SK-N-SH (cell line): ENCODE measurements around the gene MTFP1. TPM values are rescaled to one million over a fixed set of nuclear protein-coding genes. Genes with fewer than 3 reads are reported as not detected.

Experiments
- CTCF ChIA-PET: fragments of 300-600, 350-600 bp; formaldehyde crosslinking; extraction: SDS; loops from one replicate; lab custom pipeline; 2021; lab: Yijun Ruan, JAX
- POLR2A ChIA-PET: fragments of 350-600 bp; sonication (Branson Sonifier 250); formaldehyde crosslinking; extraction: SDS; loops from one replicate; lab custom pipeline; 2020; ENCODE audit warnings: antibody characterized with exemption, inconsistent platforms; lab: Yijun Ruan, JAX
- DNase-seq: peaks from one replicate; pipeline ENCODE4 v3.0.0; 2012
- H2AFZ ChIP-seq: fragments of 200-600 bp; sonication (generic); 2 replicates; pipeline ENCODE4 v1.8.1; 2016; ENCODE audit warnings: antibody characterized with exemption, mild to moderate bottlenecking, low read depth
- H3F3A ChIP-seq: fragments of 200-600 bp; sonication (generic); replicated peaks from 2 replicates; pipeline ENCODE3; 2016; ENCODE audit warnings: antibody characterized with exemption, mild to moderate bottlenecking; ENCODE audit not compliant: insufficient read depth
- H3K27ac ChIP-seq, 2 experiments: fragments of 200-500 bp in 1 of 2; fragments of 200-600 bp in 1 of 2; sonication (Bioruptor generic) in 1 of 2; sonication (generic), shearing (Covaris generic) in 1 of 2; 2 replicates each; pipeline versions ENCODE4 v1.5.1 to v1.6.1; 2014 to 2016; ENCODE audit warnings: low read depth in 2 of 2, inconsistent platforms in 1 of 2, low read length in 1 of 2, mild to moderate bottlenecking in 1 of 2, mixed read lengths in 1 of 2
- H3K27me3 ChIP-seq: fragments of 200-600 bp; sonication (generic), shearing (Covaris generic); 2 replicates; pipeline ENCODE4 v1.6.1; 2016; ENCODE audit warnings: mixed run types; ENCODE audit not compliant: insufficient read depth
- H3K36me3 ChIP-seq, 2 experiments: fragments of 200-500 bp in 1 of 2; fragments of 200-600 bp in 1 of 2; sonication (Bioruptor generic) in 1 of 2; sonication (generic) in 1 of 2; replicated peaks in 1 of 2; 2 replicates each; pipeline versions ENCODE3 to v1.5.1; 2014 to 2016; ENCODE audit warnings: low read length in 1 of 2, mild to moderate bottlenecking in 1 of 2; ENCODE audit not compliant: insufficient read depth in 2 of 2, control insufficient read depth in 1 of 2
- H3K4me1 ChIP-seq, 2 experiments: fragments of 200-500 bp in 1 of 2; fragments of 200-600 bp in 1 of 2; sonication (Bioruptor generic) in 1 of 2; sonication (generic), shearing (Covaris generic) in 1 of 2; 2 replicates each; pipeline versions ENCODE4 v1.5.1 to v1.6.1; 2014 to 2016; ENCODE audit warnings: low read depth in 1 of 2, low read length in 1 of 2, mixed run types in 1 of 2; ENCODE audit not compliant: insufficient read depth in 2 of 2, control insufficient read depth in 1 of 2
- H3K4me2 ChIP-seq: fragments of 200-600 bp; sonication (generic), shearing (Covaris generic); 2 replicates; pipeline ENCODE4 v1.6.1; 2017; ENCODE audit warnings: mixed run types
- H3K4me3 ChIP-seq, 2 experiments: fragments of 200-500 bp in 1 of 2; fragments of 200-600 bp in 1 of 2; sonication (Bioruptor generic) in 1 of 2; sonication (generic), shearing (Covaris generic) in 1 of 2; 2 replicates each; pipeline versions ENCODE4 v1.5.1 to v1.8.1; 2014 to 2016; ENCODE audit warnings: low read depth in 2 of 2, inconsistent platforms in 1 of 2, low read length in 1 of 2, mild to moderate bottlenecking in 1 of 2, mixed read lengths in 1 of 2, moderate library complexity in 1 of 2
- H3K79me2 ChIP-seq: fragments of 200-600 bp; sonication (generic); 2 replicates; pipeline ENCODE4 v1.8.1; 2017; ENCODE audit warnings: mild to moderate bottlenecking; ENCODE audit not compliant: insufficient read depth
- H3K9ac ChIP-seq: fragments of 200-600 bp; sonication (generic); 2 replicates; pipeline ENCODE4 v1.6.1; 2017; ENCODE audit warnings: mixed run types
- H3K9me2 ChIP-seq: fragments of 200-600 bp; sonication (generic); 2 replicates; pipeline ENCODE4 v1.6.1; 2017; ENCODE audit warnings: mixed run types
- H3K9me3 ChIP-seq: fragments of 200-600 bp; sonication (generic); 2 replicates; pipeline ENCODE4 v1.6.1; 2017; ENCODE audit warnings: mixed run types, mild to moderate bottlenecking, moderate library complexity
- H4K20me1 ChIP-seq: fragments of 200-600 bp; sonication (generic); 2 replicates; pipeline ENCODE4 v1.6.1; 2017; ENCODE audit warnings: mild to moderate bottlenecking, mixed run types; ENCODE audit not compliant: insufficient read depth
- CHD2 ChIP-seq: fragments of 150-350 bp; IDR thresholded peaks from 2 replicates; pipeline ENCODE4 v1.6.1; 2018; ENCODE audit warnings: low read length; ENCODE audit not compliant: partially characterized antibody
- ELF1 ChIP-seq: IDR thresholded peaks from 2 replicates; pipeline ENCODE4 v1.4.0; 2012
- FOXJ3 ChIP-seq: sonication (generic); formaldehyde crosslinking; IDR thresholded peaks from 2 replicates; pipeline ENCODE4 v1.5.1; 2020; ENCODE audit warnings: mild to moderate bottlenecking, missing genetic modification reagents
- FOXM1 ChIP-seq: IDR thresholded peaks from 2 replicates; pipeline ENCODE4 v1.4.0; 2012; ENCODE audit warnings: low read depth, mild to moderate bottlenecking
- GABPA ChIP-seq: IDR thresholded peaks from 2 replicates; pipeline ENCODE4 v1.4.0; 2012; ENCODE audit warnings: low read depth, mild to moderate bottlenecking
- JUND ChIP-seq: IDR thresholded peaks from 2 replicates; pipeline ENCODE4 v1.4.0; 2012
- MAX ChIP-seq: IDR thresholded peaks from 2 replicates; pipeline ENCODE4 v1.4.0; 2012; ENCODE audit warnings: low read depth
- NRF1 ChIP-seq: IDR thresholded peaks from 2 replicates; pipeline ENCODE4 v1.6.1; 2012; ENCODE audit warnings: low read depth, mild to moderate bottlenecking, low read length
- PBX3 ChIP-seq: IDR thresholded peaks from 2 replicates; pipeline ENCODE4; 2012
- REST ChIP-seq: IDR thresholded peaks from 2 replicates; pipeline ENCODE4 v1.6.1; 2012; ENCODE audit warnings: mild to moderate bottlenecking, low read depth, low read length, moderate library complexity
- RFX5 ChIP-seq: IDR thresholded peaks from 2 replicates; pipeline ENCODE4 v1.6.1; 2012; ENCODE audit warnings: mild to moderate bottlenecking, improper control_type of control experiment, low read length
- USF1 ChIP-seq: IDR thresholded peaks from 2 replicates; pipeline ENCODE4 v1.4.0; 2012; ENCODE audit warnings: low read depth, borderline replicate concordance
- WGBS: methylation state at CpG from one replicate; pipeline ENCODE4 v1.1.6; 2017; ENCODE audit warnings: low lambda C conversion rate; 5-methylcytosine and 5-hydroxymethylcytosine counted together
- polyA plus RNA-seq, 3 experiments: library from polyadenylated mRNA; depleted of rRNA; stranded (reverse); fragments of >200 nt; gene quantifications; 2 replicates each; pipeline ENCODE4 v1.2.3, GENCODE V29; 2012

MTFP1 gene
- polyA plus RNA-seq, 1 of the 3 experiments (the other 2 are of a cell fraction): 18.9 TPM

- POLR2A ChIA-PET: interaction anchor here (0.6 to 3.0 kb wide), 3 partner anchors 7 to 26 kb away, joined by 3 to 19 read pairs (median 3); no protein-coding TSS in a partner anchor
- Histone ChIP-seq H3K4me1 (peaks cover 0 to 14% of the 10 kb centered on the region in 2 experiments; a peak in 2 of 4 replicates), H3K9me2 (no peaks in the 10 kb centered on the region), H3K9me3 (no peaks in the 10 kb centered on the region)
- peak; percentile 43 for DNase-seq
- TF ChIP-seq RFX5 (no peak), GABPA (no peak)
- TF ChIP-seq, all 33 proteins: peak for 0
- Histone ChIP-seq H3K79me2 (peaks cover 39% of the 10 kb centered on the region), H3K27ac (no peak overlapping the region), H4K20me1 (0 out of 2 replicates have a peak, but pooled peaks cover 6% of the 10 kb centered on the region), H3K27me3 (no peaks in the 10 kb centered on the region), H2AFZ (no peak overlapping the region), H3K4me2 (peak overlapping the region; percentile 96), H3K9ac (peak overlapping the region; percentile 76), H3F3A (no peaks in the 10 kb centered on the region), H3K36me3 (no peaks in the 10 kb centered on the region), H3K4me3 (peak overlapping the region; percentile 63 to 75)
- CTCF ChIA-PET: interaction anchor here (0.8 to 15.4 kb wide), 9 partner anchors 11 to 164 kb away, joined by 3 to 228 read pairs (median 4); partner anchors contain the start of genes CASTOR1 and RNF215
- 54% methylated on average over 10 of the region's 11 CpGs for WGBS
These were observed 27.6 kb upstream of the MTFP1 start for GRCh38 chr22:30397656-30398635.

- Histone ChIP-seq H3K27ac (no peak overlapping the region), H3K9me2 (no peaks in the 10 kb centered on the region), H3K36me3 (no peaks in the 10 kb centered on the region), H3K4me2 (peak overlapping the region; percentile 96), H3F3A (no peaks in the 10 kb centered on the region)
- no peak for DNase-seq
- TF ChIP-seq CHD2: no peak
- TF ChIP-seq FOXJ3 (CRISPR knock-in tag): no peak
- no peak for TF ChIP-seq RFX5
- no peak for TF ChIP-seq PBX3
- TF ChIP-seq REST: no peak
- TF ChIP-seq FOXM1: no peak
- no peak for TF ChIP-seq JUND
- no peak for TF ChIP-seq MAX
- TF ChIP-seq USF1: no peak
- TF ChIP-seq NRF1: no peak
- TF ChIP-seq ELF1: no peak
- TF ChIP-seq, all 33 proteins: peak for 0
- CTCF ChIA-PET: interaction anchor here (1.0 to 15.4 kb wide), 5 partner anchors 11 to 140 kb away, joined by 3 to 228 read pairs (median 5); partner anchors contain the start of genes CASTOR1 and RNF215
- Histone ChIP-seq H3K27me3 (no peaks in the 10 kb centered on the region), H4K20me1 (0 out of 2 replicates have a peak, but pooled peaks cover 6% of the 10 kb centered on the region), H3K9me3 (no peaks in the 10 kb centered on the region), H2AFZ (no peak overlapping the region), H3K4me1 (peaks cover 0 to 14% of the 10 kb centered on the region in 2 experiments; a peak in 1 of 4 replicates), H3K9ac (no peak overlapping the region), H3K4me3 (no peak overlapping the region), H3K79me2 (peaks cover 39% of the 10 kb centered on the region)
- POLR2A ChIA-PET: no interaction called here
- 93% methylated on average over 25 of the region's 25 CpGs for WGBS
These were observed 26.6 kb upstream of the MTFP1 start for GRCh38 chr22:30398685-30399680.
